Kidney epithelial cell (primary cell): ENCODE data around the gene SNRK. TPM values are rescaled to one million over a fixed set of nuclear protein-coding genes. Genes with fewer than 3 reads are reported as not detected.
"Not testable (repeated sequence)": the region's sequence is repeated elsewhere in the genome, so short reads cannot be mapped to it uniquely, and the experiment has no call there.

ENCODE experiments used
- DNase-seq: peaks from one replicate; pipeline ENCODE4 v3.0.0-alpha.2; 2010; ENCODE audit warnings: low read depth
- H3K27me3 ChIP-seq: 2 replicates; pipeline ENCODE4 v1.6.0; 2011; ENCODE audit warnings: low read length; ENCODE audit not compliant: control insufficient read depth, insufficient read depth
- H3K36me3 ChIP-seq: 2 replicates; pipeline ENCODE4 v1.5.1; 2011; ENCODE audit warnings: low read length; ENCODE audit not compliant: control insufficient read depth, insufficient read depth
- H3K4me3 ChIP-seq: 2 replicates; pipeline ENCODE4 v1.5.1; 2011; ENCODE audit warnings: low read depth, mild to moderate bottlenecking, control low read depth, low read length
- CTCF ChIP-seq: IDR thresholded peaks from 2 replicates; pipeline ENCODE4 v1.5.1; 2011; ENCODE audit warnings: mild to moderate bottlenecking, moderate library complexity, low read length, control low read depth, inconsistent platforms; ENCODE audit not compliant: insufficient read depth, poor library complexity, severe bottlenecking
- total RNA-seq: library from RNA; depleted of rRNA; stranded (reverse); fragments of >200 nt; gene quantifications from 2 replicates; pipeline ENCODE4 v1.2.3, GENCODE V29; 2015

The SNRK gene
- total RNA-seq, 1 donor from 2014 or later, result 25.0 TPM

- Histone ChIP-seq H3K36me3 (peaks cover 2% of the 10 kb centered on the region), H3K4me3 (no peak overlapping the region), H3K27me3 (no peaks in the 10 kb centered on the region)
- no peak for DNase-seq
- TF ChIP-seq CTCF, result no peak
These were observed 62.0 kb downstream of the SNRK start for GRCh38 chr3:43348350-43348749.

GRCh38 chr3:43348852-43349574 lies 62.7 kb downstream of the SNRK start:
- Histone ChIP-seq H3K4me3 (no peak overlapping the region), H3K36me3 (peaks cover 2% of the 10 kb centered on the region), H3K27me3 (no peaks in the 10 kb centered on the region)
- no peak for TF ChIP-seq CTCF
- no peak for DNase-seq

DNA sequence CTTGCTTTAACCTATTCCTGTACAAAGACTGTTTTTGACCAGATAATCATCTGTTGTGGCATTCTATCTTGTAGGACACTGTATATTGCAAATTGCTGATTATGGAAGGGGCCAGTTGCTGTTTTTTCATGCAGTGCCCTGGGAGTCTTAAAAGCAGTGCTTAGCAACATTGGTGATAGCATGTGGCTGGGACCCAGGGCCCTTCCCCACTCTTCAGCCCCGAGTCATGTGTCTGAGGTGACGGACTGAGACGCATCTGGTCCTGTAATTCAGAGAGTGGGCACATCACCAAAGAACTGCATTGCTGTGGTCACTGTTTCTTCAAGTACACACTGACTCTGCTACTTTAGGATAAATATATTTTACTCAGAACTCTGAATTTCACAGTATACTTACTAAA lies 63.4 kb downstream of the SNRK start:
- Histone ChIP-seq H3K36me3 (peaks cover 2% of the 10 kb centered on the region), H3K4me3 (no peak overlapping the region)

DNA sequence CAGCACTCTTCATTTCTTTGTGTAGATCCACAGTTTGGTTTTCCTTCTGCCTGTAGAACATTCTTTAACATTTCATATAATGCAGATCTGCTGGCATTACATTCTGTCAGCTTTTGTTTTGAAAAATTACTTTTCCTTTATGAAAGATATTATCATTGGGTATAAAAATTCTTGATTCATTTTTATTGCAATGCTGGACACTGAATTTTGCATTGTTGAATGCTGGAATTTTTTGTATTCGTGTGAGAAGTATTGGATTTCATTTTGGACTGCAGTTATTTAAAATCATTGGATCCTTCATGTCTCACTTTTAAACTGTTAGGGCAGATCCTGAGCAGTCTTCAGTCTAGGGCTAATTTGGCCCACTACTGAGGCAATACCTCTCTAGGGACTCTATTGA lies 67.1 kb downstream of the SNRK start:
- Histone ChIP-seq H3K27me3 (no peaks in the 10 kb centered on the region), H3K4me3 (no peak overlapping the region), H3K36me3 (peaks cover 1% of the 10 kb centered on the region)
- TF ChIP-seq CTCF, result no peak
- no peak for DNase-seq

More for the DNA sequence above, 63.4 kb downstream of the SNRK start:
- TF ChIP-seq CTCF, result no peak
- no peak for DNase-seq
- no peaks in the 10 kb centered on the region for H3K27me3 ChIP-seq

- no peak for DNase-seq
- no peak for TF ChIP-seq CTCF
- H3K4me3 ChIP-seq, result no peak overlapping the region
- H3K36me3 ChIP-seq, result peaks cover 1% of the 10 kb centered on the region
- H3K27me3 ChIP-seq, result no peaks in the 10 kb centered on the region
These were observed 67.8 kb downstream of the SNRK start for GRCh38 chr3:43353923-43354670.

GRCh38 chr3:43356033-43356432 lies 69.7 kb downstream of the SNRK start:
- H3K27me3 ChIP-seq, H3K4me3 ChIP-seq, DNase-seq, H3K36me3 ChIP-seq: not testable (repeated sequence)
